ENCODE measurements around the gene RNF213. TPM values are rescaled to one million over a fixed set of nuclear protein-coding genes. Genes with fewer than 3 reads are reported as not detected.
A peak's percentile ranks its signal among the peaks of the same experiment; 100 is the strongest.

RNF213 gene
- total RNA-seq, 2 experiments from 2014 or later, result 787 to 849 TPM

- POLR2A ChIA-PET, result interaction anchor here (0.9 to 1.9 kb wide), 5 partner anchors 9 to 523 kb away, joined by 3 to 6 read pairs (median 3); no protein-coding TSS in a partner anchor
- CTCF ChIA-PET, result interaction anchor here (0.9 to 1.5 kb wide), 3 partner anchors 12 to 808 kb away, joined by 3 to 5 read pairs (median 3); partner anchors contain the start of genes CEP131 and GAA
- H3K36me3 Mint-ChIP-seq (ENCODE audit: low read depth), result peaks cover 3% of the 10 kb centered on the region
- DNase-seq, result peak; percentile 93
- peak within 1 kb of the TSS; percentile 61 for H3K27ac Mint-ChIP-seq
- peak within 1 kb of the TSS; percentile 82 for H3K4me3 Mint-ChIP-seq
- H3K9me3 Mint-ChIP-seq, result no peaks in the 10 kb centered on the region
- H3K27me3 Mint-ChIP-seq, result peaks cover 25% of the 10 kb centered on the region
- peaks cover 24% of the 10 kb centered on the region for H3K4me1 Mint-ChIP-seq
Observed at GRCh38 chr17:80414803-80415625, 154.4 kb downstream of the RNF213 start, which contains the start of gene ENDOV. TSS of gene ENDOV (plus strand) at chr17:80415167. CDS start at chr17:80415195, 28 bp downstream.

DNA sequence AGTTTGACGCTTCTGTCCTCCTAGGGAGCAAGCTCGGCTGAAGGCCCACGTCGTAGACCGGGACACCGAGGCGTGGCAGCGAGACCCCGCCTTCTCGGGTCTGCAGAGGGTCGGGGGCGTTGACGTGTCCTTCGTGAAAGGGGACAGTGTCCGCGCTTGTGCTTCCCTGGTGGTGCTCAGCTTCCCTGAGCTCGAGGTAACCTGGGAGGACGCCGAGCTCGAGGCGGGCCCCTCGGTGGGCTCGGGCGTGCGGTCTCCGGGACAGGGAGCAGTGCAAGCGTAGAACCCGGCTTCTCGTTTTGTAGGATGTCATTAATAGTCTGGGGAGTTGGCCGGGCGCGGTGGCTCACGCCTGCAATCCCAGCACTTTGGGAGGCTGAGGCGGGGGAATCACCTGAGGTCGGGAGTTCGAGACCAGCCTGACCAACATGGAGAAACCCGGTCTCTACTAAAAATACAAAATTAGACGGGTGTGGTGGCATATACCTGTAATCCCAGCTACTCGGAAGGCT is 155.0 kb downstream of the RNF213 start:
- Mint-ChIP-seq H3K27ac (peak overlapping the region; percentile 61), H3K36me3 (ENCODE audit: low read depth) (peaks cover 3% of the 10 kb centered on the region), H3K9me3 (no peaks in the 10 kb centered on the region), H3K27me3 (peaks cover 25% of the 10 kb centered on the region), H3K4me1 (peaks cover 24% of the 10 kb centered on the region), H3K4me3 (peak overlapping the region; percentile 82)
- POLR2A ChIA-PET, result interaction anchor here (0.9 to 1.2 kb wide), 3 partner anchors 25 to 522 kb away, joined by 3 to 5 read pairs (median 3); no protein-coding TSS in a partner anchor
- CTCF ChIA-PET, result interaction anchor here (0.5 to 1.5 kb wide), 5 partner anchors 11 to 807 kb away, joined by 3 to 5 read pairs (median 3); partner anchors contain the start of genes CEP131 and GAA
- no peak for DNase-seq

DNA sequence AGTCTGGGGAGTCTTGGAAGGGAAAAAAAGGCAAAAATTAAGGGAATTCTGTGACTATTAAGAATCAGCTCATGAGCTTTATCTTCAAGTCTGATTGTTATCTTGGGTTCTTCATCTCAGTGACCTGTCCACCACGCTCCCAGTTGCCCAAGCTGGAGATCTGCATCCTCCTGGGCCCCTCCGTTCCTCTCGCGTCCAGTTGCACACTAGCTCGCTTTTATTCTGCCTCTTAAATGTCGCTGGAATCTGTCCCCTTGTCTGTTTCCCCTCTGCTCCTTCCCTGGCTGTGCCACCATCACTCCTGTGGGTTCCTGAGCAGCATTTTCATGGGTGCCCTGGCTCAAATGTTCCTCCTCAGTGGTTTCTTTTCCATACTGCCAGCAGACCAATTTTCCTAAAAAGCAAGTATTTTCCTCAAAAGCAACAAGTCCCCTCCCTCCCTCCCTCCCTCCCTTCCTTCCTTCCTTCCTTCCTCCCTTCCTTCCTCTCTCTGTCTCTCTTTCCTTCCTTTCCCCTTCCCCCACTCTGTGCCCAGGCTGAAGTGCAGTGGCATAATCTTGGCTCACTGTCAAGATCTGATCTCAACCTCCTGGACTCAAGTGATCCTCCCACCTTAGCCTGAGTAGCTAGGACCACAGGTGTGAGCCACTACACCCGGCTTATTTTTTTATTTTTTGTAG is 155.7 kb downstream of the RNF213 start:
- H3K36me3 Mint-ChIP-seq (ENCODE audit: low read depth), result peaks cover 3% of the 10 kb centered on the region
- H3K9me3 Mint-ChIP-seq, result no peaks in the 10 kb centered on the region
- POLR2A ChIA-PET, result interaction anchor here (1.2 kb wide), 1 partner anchor 38 kb away, joined by 5 read pairs; no protein-coding TSS in a partner anchor
- CTCF ChIA-PET, result interaction anchor here (0.9 to 1.5 kb wide), 2 partner anchors 11 to 315 kb away, joined by 3 to 5 read pairs; partner anchors contain the start of gene GAA
- DNase-seq, result no peak
- H3K4me1 Mint-ChIP-seq, result peaks cover 24% of the 10 kb centered on the region
- H3K27ac Mint-ChIP-seq, result no peak overlapping the region
- peak overlapping the region; percentile 82 for H3K4me3 Mint-ChIP-seq
- peaks cover 25% of the 10 kb centered on the region for H3K27me3 Mint-ChIP-seq

- peaks cover 3% of the 10 kb centered on the region for H3K36me3 Mint-ChIP-seq (ENCODE audit: low read depth)
- CTCF ChIA-PET, result no interaction called here
Observed at GRCh38 chr17:80416940-80417293, 156.3 kb downstream of the RNF213 start.

GRCh38 chr17:80418589-80418988 is 157.9 kb downstream of the RNF213 start:
- Mint-ChIP-seq H3K4me1 (peaks cover 24% of the 10 kb centered on the region), H3K27me3 (peaks cover 9% of the 10 kb centered on the region), H3K9me3 (no peaks in the 10 kb centered on the region), H3K4me3 (no peak overlapping the region), H3K36me3 (ENCODE audit: low read depth) (peaks cover 3% of the 10 kb centered on the region), H3K27ac (no peak overlapping the region)
- no peak for DNase-seq
- ChIA-PET CTCF (no interaction called here), POLR2A (no interaction called here)

More at GRCh38 chr17:80416940-80417293, 156.3 kb downstream of the RNF213 start:
- Mint-ChIP-seq H3K4me3 (peak overlapping the region; percentile 82), H3K4me1 (peaks cover 24% of the 10 kb centered on the region), H3K27me3 (peaks cover 21% of the 10 kb centered on the region), H3K27ac (no peak overlapping the region), H3K9me3 (no peaks in the 10 kb centered on the region)
- DNase-seq, result no peak
- POLR2A ChIA-PET, result no interaction called here

DNA sequence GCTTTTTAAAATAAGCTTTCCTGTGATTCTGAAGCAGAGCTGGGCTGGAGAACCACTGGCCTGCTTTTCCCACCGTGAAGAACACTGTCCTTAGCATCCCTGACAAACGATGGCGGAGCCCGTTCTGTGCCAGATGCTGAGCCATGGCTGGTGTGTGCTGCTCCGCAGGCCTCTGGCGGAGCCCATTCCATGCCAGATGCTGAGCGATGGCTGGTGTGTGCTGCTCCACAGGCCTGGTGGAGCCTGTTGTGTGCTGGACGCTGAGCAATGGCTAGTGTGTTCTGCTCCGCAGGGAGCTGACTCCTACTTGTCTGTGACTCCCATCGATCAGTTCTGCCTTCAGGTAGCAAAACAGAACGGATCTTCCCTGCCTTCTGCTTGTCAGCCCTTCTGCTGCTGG is 158.6 kb downstream of the RNF213 start:
- Mint-ChIP-seq H3K36me3 (ENCODE audit: low read depth) (peaks cover 3% of the 10 kb centered on the region), H3K27me3 (peaks cover 2% of the 10 kb centered on the region), H3K4me1 (peaks cover 28% of the 10 kb centered on the region), H3K4me3 (no peak overlapping the region), H3K27ac (no peak overlapping the region), H3K9me3 (no peaks in the 10 kb centered on the region)
- ChIA-PET POLR2A (interaction anchor here (0.6 kb wide), 2 partner anchors 35 to 82 kb away, joined by 3 read pairs; no protein-coding TSS in a partner anchor), CTCF (interaction anchor here (0.7 kb wide), 2 partner anchors 89 to 228 kb away, joined by 3 to 4 read pairs; no protein-coding TSS in a partner anchor)
- DNase-seq, result no peak

DNA sequence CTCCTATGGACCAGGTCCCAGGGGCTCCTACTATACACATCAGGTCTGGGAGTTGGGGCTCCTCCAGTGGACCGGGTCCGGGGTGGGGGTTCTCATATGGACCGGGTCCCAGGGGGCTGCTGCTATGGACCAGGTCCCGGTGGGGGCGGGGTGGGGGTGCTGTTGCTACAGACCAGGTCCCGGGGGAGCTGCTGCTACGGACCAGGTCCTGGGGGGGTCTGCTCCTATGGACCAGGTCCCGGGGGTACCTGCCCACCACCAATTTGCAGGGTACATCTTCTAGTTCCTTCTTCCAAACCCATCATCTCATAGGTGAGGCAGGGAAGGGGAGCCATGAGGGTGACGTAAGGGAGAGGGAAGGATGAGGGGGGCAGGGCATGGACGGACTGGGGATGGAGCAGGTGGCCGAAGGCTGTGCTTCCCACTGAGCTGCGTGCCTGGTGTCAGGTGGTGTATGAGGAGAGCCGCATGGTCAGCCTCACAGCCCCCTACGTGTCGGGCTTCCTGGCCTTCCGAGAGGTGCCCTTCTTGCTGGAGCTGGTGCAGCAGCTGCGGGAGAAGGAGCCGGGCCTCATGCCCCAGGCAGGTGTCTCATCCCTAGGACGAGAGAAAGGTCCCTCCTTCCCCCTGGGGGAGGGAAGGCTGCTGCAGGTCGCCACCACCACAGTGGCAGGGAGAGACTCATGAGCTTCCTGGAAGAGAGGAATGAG is 160.9 kb downstream of the RNF213 start:
- DNase-seq, result no peak
- CTCF ChIA-PET, result no interaction called here
- no peak overlapping the region for H3K4me3 Mint-ChIP-seq
- peaks cover 3% of the 10 kb centered on the region for H3K36me3 Mint-ChIP-seq (ENCODE audit: low read depth)
- POLR2A ChIA-PET, result no interaction called here
- H3K4me1 Mint-ChIP-seq, result peaks cover 22% of the 10 kb centered on the region
- H3K27me3 Mint-ChIP-seq, result peaks cover 2% of the 10 kb centered on the region
- H3K9me3 Mint-ChIP-seq, result no peaks in the 10 kb centered on the region
- H3K27ac Mint-ChIP-seq, result no peak overlapping the region

- CTCF ChIA-PET, result no interaction called here
- POLR2A ChIA-PET, result no interaction called here
Observed at GRCh38 chr17:80422276-80422675, 161.6 kb downstream of the RNF213 start.

DNA sequence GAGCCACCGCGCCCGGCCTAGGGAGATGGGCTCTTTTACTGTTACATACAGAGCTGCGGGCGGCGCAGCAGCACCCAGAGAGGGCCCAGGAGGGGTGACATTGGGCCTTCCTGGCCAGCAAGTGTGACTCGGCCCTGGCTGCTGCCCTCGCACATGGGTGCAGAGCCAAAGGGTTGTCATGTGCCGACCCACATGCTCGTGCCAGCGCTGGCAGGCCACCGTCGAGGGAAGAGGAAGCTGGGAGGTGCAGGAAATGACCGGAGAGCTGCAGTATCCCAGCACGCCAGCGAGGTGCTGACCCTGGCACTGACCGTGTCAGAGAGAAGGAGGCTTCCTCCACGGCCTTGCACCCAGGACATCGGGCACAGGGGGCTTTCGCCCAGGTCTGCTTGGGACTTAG is 162.3 kb downstream of the RNF213 start:
- CTCF ChIA-PET, result no interaction called here
- no peak overlapping the region for H3K27ac Mint-ChIP-seq
- no peak overlapping the region for H3K4me3 Mint-ChIP-seq
- DNase-seq, result no peak
- H3K27me3 Mint-ChIP-seq, result peaks cover 2% of the 10 kb centered on the region
- POLR2A ChIA-PET, result interaction anchor here (0.9 to 1.9 kb wide), 3 partner anchors 31 to 547 kb away, joined by 3 to 5 read pairs (median 4); no protein-coding TSS in a partner anchor
- no peaks in the 10 kb centered on the region for H3K36me3 Mint-ChIP-seq (ENCODE audit: low read depth)
- peaks cover 19% of the 10 kb centered on the region for H3K4me1 Mint-ChIP-seq
- no peaks in the 10 kb centered on the region for H3K9me3 Mint-ChIP-seq

More at GRCh38 chr17:80422276-80422675, 161.6 kb downstream of the RNF213 start:
- peaks cover under 1% of the 10 kb centered on the region for H3K36me3 Mint-ChIP-seq (ENCODE audit: low read depth)
- H3K4me3 Mint-ChIP-seq, result no peak overlapping the region
- H3K9me3 Mint-ChIP-seq, result no peaks in the 10 kb centered on the region
- H3K27ac Mint-ChIP-seq, result no peak overlapping the region
- H3K4me1 Mint-ChIP-seq, result peaks cover 19% of the 10 kb centered on the region
- no peak for DNase-seq
- peaks cover 2% of the 10 kb centered on the region for H3K27me3 Mint-ChIP-seq

GRCh38 chr17:80423536-80424225 is 163.0 kb downstream of the RNF213 start:
- Mint-ChIP-seq H3K27ac (no peak overlapping the region), H3K4me3 (no peak overlapping the region), H3K4me1 (peaks cover 19% of the 10 kb centered on the region), H3K36me3 (ENCODE audit: low read depth) (no peaks in the 10 kb centered on the region), H3K27me3 (peaks cover 2% of the 10 kb centered on the region), H3K9me3 (no peaks in the 10 kb centered on the region)
- no peak for DNase-seq
- ChIA-PET POLR2A (interaction anchor here (0.9 to 1.9 kb wide), 3 partner anchors 31 to 546 kb away, joined by 3 to 5 read pairs (median 4); no protein-coding TSS in a partner anchor), CTCF (interaction anchor here (1.4 kb wide), 1 partner anchor 152 kb away, joined by 5 read pairs; no protein-coding TSS in a partner anchor)

GRCh38 chr17:80424261-80424660 is 163.6 kb downstream of the RNF213 start:
- no peaks in the 10 kb centered on the region for H3K9me3 Mint-ChIP-seq
- no peak overlapping the region for H3K27ac Mint-ChIP-seq
- ChIA-PET CTCF (interaction anchor here (1.4 kb wide), 1 partner anchor 152 kb away, joined by 5 read pairs; no protein-coding TSS in a partner anchor), POLR2A (interaction anchor here (1.9 kb wide), 1 partner anchor 545 kb away, joined by 5 read pairs; no protein-coding TSS in a partner anchor)
- no peaks in the 10 kb centered on the region for H3K36me3 Mint-ChIP-seq (ENCODE audit: low read depth)
- H3K27me3 Mint-ChIP-seq, result peaks cover 2% of the 10 kb centered on the region
- DNase-seq, result no peak
- H3K4me1 Mint-ChIP-seq, result peaks cover 19% of the 10 kb centered on the region
- no peak overlapping the region for H3K4me3 Mint-ChIP-seq

Measured in activated CD4-positive, alpha-beta memory T cell treated with anti-CD3 and anti-CD28 coated beads, Interleukin-2, amount 10 ng/mL, durations not matched to agents 7 days and 5 days (primary cell).